Stomach (tissue), 4 donors: ENCODE data around the gene TMEM143.

Experiments used
- POLR2A ChIP-seq, 4 donors: fragments of 450-650 bp; IDR thresholded peaks; one replicate each; pipeline ENCODE4 v1.6.1; 2016; ENCODE audit warnings: antibody characterized with exemption in 4 of 4, control low read depth in 2 of 4, mild to moderate bottlenecking in 1 of 4, moderate library complexity in 1 of 4
- POLR2AphosphoS5 ChIP-seq, 3 donors: sonication (generic); formaldehyde crosslinking; IDR thresholded peaks; one replicate each; pipeline ENCODE4 v1.6.1; 2016; ENCODE audit warnings: antibody characterized with exemption in 3 of 3
- TF ChIP-seq, protein P1 (sequence below), 7 experiments: fragments of 450-650 bp in 4 of 7; fragments of 200-600 bp in 3 of 7; sonication (generic) in 3 of 7; IDR thresholded peaks; one replicate each; pipeline ENCODE4 v1.5.1; 2016 to 2019; ENCODE audit warnings: antibody characterized with exemption in 7 of 7, control low read depth in 2 of 7, mild to moderate bottlenecking in 1 of 7

DNA sequence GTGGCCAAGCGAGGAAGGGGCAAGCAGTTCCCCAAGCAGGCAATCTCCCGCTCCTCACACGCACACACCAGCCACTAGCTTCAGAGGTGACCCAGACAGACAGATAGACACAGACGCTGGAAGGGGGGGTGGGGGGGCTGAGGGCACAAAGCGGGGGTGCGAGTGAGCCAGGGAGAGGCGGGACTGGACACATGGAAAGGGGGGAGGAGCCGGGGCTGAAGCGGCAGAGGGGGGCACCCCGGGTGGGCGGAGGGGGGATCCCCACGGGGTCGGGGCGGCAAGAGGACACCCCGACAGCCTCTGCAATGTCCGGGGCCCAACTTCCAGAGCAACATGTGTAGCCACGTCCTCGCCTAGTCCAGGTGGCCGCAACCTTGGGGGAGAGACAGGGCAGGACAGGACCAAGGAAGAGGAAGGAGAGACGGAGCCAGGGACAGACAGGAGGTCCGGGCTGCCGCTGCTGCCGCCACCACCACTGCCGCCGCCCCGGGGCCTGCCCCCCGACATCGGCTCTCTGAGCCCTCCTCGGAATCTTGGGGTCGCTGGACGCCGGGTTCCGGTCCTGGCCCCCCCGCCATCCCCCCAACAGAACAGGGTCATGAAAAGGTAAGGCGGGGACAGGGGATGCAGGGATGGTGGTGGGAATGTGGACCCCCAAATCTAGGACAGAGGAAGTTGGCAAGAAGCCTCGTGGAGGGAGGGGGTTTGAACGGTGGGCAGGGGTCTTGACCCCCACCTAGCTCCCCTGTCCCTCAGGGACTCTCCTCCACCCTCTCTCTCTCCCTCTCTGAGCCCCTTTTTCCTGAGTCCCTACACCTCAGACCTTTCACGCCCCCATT, 30.8 kb upstream of the TMEM143 start:
- no peak for TF ChIP-seq POLR2A (IDR thresholded peaks at IDR 0.05)
- TF ChIP-seq, protein P1, sequence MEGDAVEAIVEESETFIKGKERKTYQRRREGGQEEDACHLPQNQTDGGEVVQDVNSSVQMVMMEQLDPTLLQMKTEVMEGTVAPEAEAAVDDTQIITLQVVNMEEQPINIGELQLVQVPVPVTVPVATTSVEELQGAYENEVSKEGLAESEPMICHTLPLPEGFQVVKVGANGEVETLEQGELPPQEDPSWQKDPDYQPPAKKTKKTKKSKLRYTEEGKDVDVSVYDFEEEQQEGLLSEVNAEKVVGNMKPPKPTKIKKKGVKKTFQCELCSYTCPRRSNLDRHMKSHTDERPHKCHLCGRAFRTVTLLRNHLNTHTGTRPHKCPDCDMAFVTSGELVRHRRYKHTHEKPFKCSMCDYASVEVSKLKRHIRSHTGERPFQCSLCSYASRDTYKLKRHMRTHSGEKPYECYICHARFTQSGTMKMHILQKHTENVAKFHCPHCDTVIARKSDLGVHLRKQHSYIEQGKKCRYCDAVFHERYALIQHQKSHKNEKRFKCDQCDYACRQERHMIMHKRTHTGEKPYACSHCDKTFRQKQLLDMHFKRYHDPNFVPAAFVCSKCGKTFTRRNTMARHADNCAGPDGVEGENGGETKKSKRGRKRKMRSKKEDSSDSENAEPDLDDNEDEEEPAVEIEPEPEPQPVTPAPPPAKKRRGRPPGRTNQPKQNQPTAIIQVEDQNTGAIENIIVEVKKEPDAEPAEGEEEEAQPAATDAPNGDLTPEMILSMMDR (IDR thresholded peaks at IDR 0.05), result no peak
- TF ChIP-seq POLR2AphosphoS5 (IDR thresholded peaks at IDR 0.05), result no peak
